Myocyte (in vitro differentiated cells): ENCODE data around the gene PDE4D. TPM values are rescaled to one million over a fixed set of nuclear protein-coding genes. Genes with fewer than 3 reads are reported as not detected.
"Not testable (repeated sequence)": the region's sequence is repeated elsewhere in the genome, so short reads cannot be mapped to it uniquely, and the experiment has no call there.

Experiments
- DNase-seq: peaks from one replicate; pipeline ENCODE4 v3.0.0-alpha.2; 2012; ENCODE audit warnings: low read depth
- total RNA-seq: library from RNA; depleted of rRNA; stranded (reverse); fragments of >200 nt; gene quantifications from 2 replicates; pipeline ENCODE4 v1.2.3, GENCODE V29; 2014

Gene PDE4D
- total RNA-seq, 1 donor from 2014 or later: 26.8 TPM

DNA sequence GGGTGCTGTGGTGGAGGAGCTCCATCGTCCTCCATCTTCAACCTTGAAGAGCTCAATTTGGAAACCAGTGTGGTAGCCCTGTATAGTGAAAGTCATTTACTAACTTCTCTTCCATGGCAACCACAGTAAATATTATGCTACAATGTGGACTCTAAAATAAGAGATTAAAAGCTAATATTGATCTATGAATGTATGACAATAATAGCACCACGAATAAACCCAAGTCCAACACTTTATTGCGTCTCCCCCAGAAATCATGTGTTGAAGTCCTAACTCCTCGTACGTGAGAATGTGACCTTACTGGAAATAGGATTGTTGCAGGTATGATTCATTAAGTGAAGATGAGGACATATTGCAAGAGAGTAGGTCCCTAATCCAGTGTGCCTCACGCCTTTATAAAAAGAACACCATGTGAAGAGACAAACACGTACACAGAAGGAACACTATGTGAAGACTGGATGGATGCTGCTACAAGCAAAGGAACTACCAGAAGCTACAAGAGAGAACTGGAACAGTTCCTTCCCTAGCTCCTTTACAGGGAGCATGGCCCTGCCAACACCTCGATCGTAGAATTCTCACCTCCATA, 276.2 kb downstream of the PDE4D start:
- no peak for DNase-seq

DNA sequence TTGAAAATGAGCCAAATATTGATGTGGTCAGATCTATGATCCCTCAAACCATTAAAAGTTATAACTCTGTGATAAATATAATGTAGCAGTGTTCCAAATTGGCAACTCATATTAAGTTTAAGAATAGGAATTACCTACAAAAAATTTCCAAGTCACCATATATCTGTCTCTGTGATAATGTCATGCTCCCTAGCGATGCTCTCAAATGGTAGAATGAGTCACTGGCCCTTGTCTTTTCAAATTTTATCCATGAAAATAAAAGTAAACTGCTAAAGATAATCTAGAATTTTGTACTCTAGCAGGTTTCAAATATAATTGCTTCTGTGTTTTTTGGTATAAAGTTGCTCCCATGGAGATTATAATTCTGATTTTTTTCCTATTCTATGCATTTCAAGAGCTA, 277.1 kb downstream of the PDE4D start:
- DNase-seq: no peak

DNA sequence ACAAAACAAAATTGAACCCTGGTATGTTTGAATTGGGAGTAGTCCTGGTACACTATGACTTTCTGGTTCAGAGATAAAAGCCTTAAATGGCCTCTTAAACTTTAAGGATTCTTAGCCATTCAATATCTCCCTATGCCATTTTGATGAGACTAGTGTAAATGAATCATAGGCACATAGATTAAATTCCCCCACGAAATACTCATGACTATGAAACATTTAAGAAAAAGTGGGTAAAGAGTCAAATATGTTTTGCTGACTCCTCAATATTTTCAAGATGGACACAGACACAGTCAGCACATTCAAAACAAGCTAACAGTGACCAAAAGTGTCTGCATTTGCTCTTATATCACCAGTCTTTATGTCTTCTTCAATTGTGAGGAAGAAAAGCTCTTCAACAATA, 278.3 kb downstream of the PDE4D start:
- DNase-seq: no peak

DNA sequence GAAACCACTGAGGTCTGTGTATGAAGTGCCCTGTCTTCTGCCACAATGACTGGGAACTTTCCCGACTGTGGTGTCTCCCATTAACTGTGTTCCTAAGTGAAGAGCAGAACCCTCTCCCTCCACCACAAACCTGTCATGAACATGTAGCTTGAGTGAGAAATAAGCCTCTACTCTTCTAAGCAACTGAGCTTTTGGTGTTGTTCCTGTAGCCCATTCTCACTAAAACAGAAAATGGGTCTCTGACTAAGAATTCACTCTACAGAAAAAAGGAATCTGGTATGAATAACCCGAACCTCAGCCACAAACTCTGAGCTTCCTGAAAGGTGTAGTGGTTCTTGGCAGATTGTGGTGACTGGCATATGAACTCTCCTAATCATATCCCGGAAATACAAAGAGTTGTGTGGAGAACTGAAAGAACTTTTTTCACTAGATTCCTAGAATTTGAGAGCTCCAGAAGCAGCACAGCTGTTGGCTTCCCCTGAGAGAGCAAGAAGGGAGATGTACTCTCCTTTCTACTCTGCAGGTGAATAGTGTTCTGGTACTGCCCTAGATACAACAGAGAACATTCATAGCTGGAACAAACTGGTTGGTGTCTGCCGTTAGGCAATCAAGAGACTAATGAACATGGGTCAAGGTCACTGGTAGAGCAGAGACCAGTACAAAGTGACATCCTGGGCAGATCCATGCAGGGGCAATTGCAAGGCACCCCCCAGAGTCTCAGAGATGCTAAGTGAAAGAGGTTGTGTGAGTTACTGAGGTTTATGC, 283.8 kb downstream of the PDE4D start:
- no peak for DNase-seq

DNA sequence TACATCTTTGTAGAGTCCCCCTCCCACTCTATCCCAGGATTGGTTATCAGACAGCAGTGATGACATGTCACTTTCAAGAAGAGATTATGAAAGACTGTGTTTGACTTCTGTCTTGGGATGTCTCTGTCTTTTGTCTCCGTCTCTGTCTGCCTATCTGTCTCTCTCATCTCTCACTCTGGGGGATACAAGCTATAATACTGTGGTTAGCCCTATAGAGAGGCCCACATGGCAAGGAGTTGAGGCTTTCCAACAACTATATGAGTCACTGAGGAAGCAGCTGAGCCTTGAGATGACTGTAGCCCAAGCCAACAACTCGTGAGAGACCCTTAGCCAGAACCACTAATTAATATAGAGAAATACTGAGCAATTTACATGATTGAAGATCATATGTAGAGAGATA, 284.8 kb downstream of the PDE4D start:
- DNase-seq: no peak

DNA sequence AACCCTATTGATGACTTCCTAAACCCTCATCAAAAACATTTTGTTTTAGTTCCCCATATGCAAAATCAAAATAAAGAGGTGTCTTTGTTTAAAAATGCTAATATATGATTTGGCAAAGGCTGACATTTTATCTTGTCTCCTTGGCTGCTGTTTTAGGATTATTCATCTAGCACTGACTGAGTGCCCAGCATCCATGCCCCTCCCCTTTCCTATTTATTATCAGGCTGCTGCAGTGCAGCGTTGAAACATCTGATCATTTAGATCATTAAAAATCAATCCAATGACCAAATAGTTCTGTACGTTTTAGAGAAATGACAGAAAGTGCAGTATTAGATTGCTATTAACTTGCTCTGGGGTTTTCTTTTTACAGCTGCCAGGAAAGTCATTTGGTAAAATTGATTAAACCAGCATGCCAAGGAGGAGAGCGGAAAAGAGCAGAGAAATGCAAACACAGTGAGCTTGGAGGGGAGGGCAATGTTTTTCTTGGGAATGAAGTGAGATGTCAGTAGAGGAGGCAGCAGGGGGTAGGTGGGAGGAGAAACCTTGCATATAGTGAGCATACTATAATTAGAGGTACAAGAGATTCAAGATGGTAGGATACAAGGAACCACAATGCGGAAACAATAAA, 286.3 kb downstream of the PDE4D start:
- DNase-seq: no peak

DNA sequence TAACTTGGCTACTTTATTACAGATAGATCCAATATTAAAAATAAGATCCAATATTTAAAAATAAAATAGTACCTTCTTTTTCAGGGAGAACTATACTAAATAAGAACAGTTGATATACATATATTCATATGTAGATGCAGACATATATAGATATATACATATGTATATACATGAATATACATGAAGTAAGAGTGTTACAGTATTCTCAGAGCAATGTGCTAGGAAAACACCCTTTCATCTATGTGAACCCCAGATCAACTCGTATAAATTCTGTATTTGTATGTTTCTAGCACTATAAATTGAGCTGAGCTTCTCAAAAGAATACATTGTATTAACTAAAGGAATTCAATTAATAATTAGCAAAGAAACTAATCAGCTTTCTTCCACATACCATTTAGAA, 287.6 kb downstream of the PDE4D start:
- DNase-seq: no peak

DNA sequence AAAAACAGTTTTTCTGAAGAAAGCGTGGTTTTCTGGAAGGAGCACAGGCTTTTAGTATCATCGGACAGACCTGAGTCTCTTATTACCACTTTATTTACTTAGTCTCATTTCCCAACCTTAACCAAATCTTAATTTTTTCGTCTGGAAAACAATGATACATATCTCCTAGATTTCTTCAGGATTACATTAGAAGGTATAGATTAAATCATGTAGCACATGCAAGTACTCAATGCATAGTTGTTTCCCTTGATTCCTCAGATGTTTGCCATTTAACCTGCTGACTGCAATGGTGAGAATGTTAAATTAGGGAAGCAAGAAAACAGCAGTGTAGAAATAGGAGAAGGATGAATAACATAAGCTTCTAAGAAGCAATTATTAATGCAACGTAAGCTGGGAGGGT, 289.4 kb downstream of the PDE4D start:
- no peak for DNase-seq

DNA sequence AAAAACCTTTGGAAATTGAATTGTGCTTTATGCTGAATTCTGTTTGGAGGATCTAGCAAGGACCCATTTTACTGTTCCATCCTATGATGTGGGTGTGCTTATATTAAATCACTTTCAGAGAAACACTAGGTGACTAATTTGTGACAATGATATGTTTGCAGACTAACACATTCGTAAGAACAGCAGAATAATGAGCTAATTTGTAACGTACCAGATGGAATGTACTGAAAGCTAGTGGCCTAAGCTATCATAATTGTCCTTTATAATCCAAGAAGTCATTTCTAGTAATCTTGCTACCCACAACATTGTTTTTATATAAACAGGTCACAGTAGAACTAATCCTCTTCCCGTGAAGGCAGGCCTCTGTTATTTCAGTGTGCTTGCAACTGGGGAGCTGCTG, 292.5 kb downstream of the PDE4D start:
- no peak for DNase-seq

DNA sequence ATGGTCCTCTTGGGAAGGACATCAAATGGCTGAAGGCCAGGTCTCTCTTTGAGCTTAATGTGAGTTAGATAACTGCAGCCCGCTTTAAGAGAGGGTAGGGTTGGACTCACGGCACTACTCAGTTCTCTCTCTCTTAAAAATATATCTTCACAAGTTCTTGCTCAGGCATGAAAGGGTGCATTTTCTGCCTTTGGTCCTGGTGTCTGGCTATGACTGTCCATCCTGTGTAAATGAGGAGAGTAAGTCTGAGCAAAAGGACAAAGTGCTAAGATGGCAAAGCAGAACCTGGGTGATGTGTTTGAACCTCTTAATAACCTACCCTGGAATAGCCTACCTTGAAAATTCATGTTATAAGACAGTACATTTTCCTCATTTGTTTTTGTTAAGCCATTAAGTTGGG, 293.4 kb downstream of the PDE4D start:
- DNase-seq: no peak

DNA sequence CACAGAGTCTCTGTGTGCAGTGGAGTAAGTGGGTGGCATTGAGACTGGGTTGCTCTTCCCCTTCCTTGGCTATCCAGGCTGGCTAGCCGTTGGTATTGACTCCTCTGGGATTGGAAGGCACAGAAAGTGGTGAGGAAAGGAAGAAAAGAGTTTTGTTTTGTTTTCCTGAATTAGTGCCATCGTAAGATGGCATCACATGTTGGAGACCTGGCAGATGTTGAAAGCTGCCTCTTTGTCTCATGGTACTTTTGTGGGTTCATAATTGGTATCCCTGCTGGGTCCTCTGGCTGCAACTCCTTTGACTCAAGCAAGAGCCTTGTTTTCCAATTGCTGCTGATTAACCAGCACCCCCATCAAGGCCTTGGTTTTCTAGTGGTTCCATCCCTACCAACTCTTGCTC, 293.8 kb downstream of the PDE4D start:
- DNase-seq: no peak

DNA sequence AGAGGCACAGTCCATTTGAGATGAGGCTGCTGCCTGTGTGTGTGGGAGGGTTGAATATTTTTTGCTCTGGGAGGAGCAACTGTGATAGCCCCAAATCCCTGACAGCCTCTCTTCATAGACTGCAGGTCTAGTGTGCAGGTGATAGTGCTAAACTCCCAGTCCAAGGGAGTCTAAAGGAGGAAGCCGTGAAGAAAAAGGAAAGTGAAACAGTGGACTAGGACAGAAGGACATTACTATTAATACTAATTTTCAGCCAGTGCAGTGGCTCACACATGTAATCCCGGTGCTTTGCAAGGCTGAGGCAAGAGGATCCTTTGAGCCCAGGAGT, 295.0 kb downstream of the PDE4D start:
- DNase-seq: no peak

DNA sequence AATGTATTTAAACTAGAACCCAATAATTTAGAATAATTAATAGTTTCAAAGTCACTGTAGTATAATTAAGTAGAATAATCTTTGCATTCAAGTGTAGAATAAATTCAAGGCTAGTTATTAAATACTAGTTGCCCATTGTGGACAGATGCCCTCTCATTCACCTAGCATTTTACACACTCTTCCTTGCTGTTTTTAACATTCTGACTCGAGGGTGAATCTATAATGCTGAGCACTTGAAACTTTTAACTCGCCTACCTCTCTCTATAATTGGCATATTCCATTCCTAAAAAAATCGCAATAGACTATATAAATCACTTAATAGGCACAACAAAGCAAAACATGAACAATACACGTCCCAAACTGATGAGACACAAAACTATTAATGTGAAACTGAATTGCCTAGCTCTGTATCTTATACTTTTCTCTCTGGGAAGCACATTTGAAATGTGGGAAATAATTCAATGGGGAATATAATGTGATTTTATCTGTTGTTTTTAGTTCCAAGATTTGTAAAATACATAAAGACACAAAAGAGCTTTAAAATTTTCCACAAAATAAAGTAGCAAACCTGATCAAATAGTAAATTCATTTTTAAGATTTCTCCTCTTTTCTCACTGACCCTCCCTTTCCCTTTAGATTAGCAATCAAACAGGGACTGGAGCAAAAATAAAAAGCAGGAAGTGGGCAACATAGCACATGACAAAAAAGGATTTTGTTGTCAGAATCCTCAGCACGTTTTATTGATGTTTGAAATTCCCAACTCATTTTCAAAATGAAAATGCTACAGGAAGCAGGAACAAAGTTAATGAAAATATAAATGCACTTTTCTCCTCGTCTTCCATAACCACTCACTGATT, 295.6 kb downstream of the PDE4D start:
- no peak for DNase-seq

DNA sequence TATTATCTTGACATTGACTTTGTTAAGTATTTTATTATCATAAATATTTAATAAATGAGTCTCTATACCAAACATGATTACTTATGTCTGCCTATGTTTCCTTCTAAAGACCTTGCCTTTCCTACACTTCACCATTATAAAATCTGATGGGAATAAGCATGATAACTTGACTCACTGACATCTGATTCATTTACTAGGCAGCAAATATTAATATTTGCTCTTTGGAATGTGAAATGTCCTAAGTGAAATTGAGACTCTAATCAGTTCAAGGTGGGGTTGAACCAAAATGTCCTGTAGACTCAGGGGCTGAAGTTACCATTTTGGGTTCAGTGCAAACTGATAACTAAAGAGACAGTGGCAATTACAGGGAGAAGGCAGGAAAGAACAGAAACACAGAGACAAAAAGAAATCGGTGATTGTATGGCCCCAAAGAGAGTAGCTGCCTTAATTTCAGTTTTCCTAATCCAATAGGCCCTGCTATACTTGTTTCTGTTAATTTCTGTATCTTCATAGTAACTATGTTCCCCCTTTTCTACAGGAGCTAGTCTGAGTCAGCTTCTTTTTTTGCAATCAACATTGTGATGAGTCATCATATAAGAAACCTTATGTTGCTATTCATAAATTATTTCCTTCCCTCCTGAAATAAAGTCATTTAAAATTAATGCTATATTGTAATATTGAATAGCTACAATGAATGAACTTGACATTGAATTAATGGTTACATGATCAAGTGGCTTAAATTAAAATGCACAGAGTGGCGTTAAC, 296.8 kb downstream of the PDE4D start:
- no peak for DNase-seq

DNA sequence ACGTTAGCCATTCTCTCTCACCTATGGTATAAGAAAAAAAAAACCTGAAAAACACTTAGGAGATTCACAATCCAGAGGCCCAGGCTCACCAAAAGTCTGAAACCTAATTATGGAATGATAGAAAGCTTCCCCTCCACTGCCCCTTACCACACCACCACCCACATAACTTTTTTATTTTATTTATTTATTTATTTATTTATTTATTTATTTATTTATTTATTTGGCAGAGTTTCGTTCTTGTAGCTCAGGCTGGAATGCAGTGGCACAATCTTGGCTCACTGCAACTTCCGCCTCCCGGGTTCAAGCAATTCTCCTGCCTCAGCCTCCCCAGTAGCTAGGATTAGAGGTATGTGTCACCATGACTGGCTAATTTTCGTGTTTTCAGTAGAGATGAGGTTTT, 299.4 kb downstream of the PDE4D start:
- DNase-seq: not testable (repeated sequence)

DNA sequence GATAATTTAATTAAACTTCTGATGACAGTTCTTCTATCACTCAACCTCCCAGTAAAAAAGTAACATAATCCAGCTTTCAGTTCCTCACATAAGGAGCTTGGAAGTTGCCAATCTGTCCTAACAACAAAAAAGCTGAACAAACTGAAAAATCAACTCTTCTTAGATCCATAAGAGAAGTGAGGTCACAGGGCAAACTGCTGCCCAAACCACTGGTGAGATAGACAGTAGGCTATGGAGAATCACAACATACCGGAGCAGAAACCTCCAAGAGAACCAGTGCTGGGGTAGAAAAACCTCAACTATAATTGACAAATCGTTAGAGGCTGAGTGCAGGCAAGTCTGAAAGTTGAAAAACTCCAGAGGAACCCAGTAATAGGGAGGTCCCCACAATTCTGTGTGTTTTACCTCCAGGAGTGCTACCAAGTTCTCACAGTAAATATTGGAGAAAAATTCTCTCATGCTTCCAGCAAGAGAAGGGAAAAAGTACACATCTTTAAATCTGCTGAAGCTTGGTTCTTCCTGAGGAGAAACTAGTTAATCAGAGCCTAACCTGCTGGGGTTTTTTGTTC, 300.0 kb downstream of the PDE4D start:
- DNase-seq: no peak

DNA sequence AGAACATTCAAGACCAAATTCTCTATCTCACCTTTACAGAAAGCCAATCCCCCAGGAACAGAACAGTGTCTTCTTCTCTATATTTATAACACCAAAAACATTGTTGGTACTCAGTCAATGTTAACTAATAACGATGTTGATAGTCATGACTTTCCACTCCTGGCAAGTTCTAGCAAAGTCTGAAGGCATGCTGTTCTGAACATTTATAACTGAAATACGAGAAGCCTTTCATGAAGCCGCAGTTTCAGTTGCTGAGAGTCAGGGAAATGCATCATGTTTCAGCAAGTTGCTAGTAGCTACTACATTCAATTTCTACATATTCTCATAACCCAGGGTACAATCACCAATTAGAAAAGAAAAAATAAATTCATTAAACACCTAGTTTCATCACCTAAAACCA, 301.4 kb downstream of the PDE4D start:
- peak; percentile 79 for DNase-seq

DNA sequence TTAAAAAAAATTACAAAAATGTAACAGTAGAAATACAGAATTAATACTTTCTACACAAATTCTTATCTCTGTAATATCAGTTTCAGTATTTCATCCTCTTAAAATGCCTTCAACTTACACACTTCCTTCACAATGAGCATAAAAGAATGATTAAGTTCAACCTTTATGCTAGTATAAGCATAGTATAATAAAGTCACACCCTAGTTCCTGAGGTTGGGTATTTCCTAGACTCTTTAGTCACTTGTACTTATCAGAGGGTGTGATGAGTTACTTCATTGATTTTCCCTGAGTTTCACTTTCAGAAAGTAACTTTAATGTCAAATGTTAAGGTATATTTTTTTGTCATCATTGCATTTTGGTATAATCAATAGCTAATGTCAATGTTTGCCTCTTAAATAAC, 302.4 kb downstream of the PDE4D start:
- DNase-seq: no peak

DNA sequence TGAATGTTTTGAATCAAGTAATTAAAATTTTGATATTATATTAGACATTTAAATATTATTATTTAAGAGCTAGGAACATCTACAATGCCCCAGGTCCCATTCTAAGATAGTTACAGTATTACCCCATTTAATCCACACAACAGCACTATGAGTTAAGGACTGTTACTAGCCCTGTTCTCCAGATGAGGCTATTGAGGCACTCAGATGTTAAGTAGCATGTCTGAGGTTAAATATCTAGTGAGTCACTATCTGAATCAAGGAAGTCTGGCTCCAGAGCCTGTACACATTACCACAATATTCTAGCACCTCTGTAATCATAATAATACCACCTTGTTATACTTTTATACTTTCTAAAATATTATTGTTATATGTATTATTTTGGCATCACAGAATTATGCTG, 304.6 kb downstream of the PDE4D start:
- DNase-seq: peak; percentile 45

DNA sequence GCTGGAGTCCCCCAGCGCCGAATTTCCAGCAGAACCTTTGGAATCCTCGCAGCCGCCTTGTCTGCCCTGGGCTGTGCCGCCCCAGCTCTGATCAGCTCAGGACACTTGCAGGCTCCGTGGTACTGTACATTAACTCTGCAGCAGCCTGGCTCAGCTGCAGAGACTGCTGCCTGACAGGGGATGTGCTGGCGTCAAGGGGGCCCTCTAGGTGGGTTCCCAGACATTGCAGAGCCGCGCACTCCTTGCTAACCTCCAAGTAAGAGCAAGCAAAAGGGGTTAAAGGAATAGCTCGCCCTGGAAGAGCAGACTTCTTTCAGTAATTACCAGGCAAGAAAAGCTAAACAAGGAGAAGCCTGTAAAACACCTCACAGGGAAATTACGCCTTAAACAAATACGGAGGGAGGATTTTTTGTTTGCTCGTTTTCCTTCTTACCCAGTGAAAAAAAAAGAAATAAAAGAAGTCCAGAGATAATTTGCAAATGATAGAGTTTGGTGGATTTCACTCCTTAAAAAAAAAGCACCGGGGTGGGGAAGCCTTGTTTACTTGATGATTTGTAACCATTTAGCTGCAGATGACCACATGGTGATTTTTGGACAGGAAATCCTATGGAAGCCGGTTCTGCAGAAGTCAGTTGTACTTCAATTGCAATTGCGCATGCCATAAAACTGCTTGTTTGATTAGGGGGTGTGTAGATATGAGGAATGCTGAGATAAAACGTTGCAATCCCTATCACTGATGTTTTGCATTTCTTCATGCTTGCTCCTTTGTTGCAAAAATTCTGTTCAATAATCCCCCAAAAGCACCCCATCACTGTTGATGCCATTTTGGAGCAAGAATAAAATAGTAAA, 305.8 kb downstream of the PDE4D start:
- peak; percentile 81 for DNase-seq
